Body of pancreas (tissue), 4 donors: Measurements from ENCODE around the gene FBXO9.

Experiments used
- CTCF ChIP-seq, 7 experiments: fragments of 450-650 bp in 4 of 7; fragments of 200-600 bp in 3 of 7; sonication (generic) in 3 of 7; IDR thresholded peaks; one replicate each; pipeline ENCODE4 v1.5.1; 2016 to 2019; ENCODE audit warnings: antibody characterized with exemption in 7 of 7
- POLR2A ChIP-seq, 3 donors: fragments of 450-650 bp; IDR thresholded peaks; one replicate each; pipeline ENCODE4 v1.6.1; 2016; ENCODE audit warnings: antibody characterized with exemption in 3 of 3, mild to moderate bottlenecking in 2 of 3

DNA sequence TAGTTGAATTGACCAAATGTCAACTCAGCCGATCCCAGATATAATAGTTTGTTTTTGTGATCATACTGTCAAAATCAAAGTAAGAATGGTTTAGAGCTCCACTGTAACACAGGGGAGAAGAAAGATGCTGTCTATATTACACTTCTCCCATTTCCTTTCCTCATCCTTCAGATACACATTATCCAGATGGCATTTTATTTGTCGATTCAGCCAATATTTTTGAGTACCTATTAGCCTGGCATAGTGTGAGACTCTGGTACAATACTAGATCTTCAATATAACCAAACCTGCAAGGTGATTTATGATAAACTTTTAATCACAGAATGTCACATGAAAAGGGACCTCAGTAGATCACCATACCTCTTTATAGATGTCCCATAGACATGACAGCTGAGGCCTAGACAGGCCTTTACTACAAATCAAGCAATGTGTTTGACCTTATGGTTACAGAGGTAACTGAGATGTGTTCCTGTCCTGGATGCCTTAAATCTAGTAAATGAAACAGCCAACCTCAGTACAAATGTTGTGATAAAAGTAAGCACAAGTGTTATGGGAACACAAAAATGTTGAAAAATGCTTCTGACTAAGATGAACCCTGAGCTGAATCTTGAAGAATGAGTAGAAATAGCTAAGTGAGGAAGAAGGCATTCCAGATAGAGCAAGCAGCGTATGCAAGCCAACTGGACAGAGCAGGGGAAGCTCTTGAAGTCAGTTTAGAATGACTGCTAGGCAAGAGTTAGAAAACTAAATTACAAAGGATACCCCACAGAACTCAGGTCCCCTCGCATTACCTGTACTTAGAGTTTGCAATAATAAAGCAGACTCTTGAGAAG lies 1.9 kb downstream of the FBXO9 start:
- no peak for TF ChIP-seq CTCF (IDR thresholded peaks at IDR 0.05)
- TF ChIP-seq POLR2A (IDR thresholded peaks at IDR 0.05): no peak
